Sigmoid colon (tissue), 7 donors: ENCODE results near the gene CDKL2. TPM values are rescaled to one million over a fixed set of nuclear protein-coding genes. Genes with fewer than 3 reads are reported as not detected.
"Not testable (repeated sequence)": the region's sequence is repeated elsewhere in the genome, so short reads cannot be mapped to it uniquely, and the experiment has no call there.

ENCODE experiments used
- DNase-seq: peaks from one replicate; pipeline ENCODE4 v3.0.0-alpha.2; 2019
- H3K27ac ChIP-seq, 4 donors: fragments of 200-600 bp; sonication (generic); one replicate each; pipeline ENCODE4 v1.5.1; 2016 to 2019; ENCODE audit warnings: mild to moderate bottlenecking in 1 of 4
- H3K27me3 ChIP-seq, 3 donors: fragments of 200-600 bp; sonication (generic); one replicate each; pipeline ENCODE4 v1.5.1; 2019; ENCODE audit warnings: mild to moderate bottlenecking in 1 of 3
- H3K36me3 ChIP-seq, 4 donors: fragments of 200-600 bp; sonication (generic); one replicate each; pipeline ENCODE4 v1.5.1; 2016 to 2019
- H3K4me1 ChIP-seq, 4 donors: fragments of 200-600 bp; sonication (generic); one replicate each; pipeline ENCODE4 v1.5.1; 2017 to 2019
- H3K4me3 ChIP-seq, 4 donors: fragments of 200-600 bp; sonication (generic); one replicate each; pipeline ENCODE4 v1.5.1; 2017 to 2019; ENCODE audit warnings: mild to moderate bottlenecking in 2 of 4, moderate library complexity in 1 of 4
- H3K9me3 ChIP-seq, 4 donors: fragments of 200-600 bp in 3 of 4; sonication (generic) in 3 of 4; one replicate each; pipeline versions ENCODE4 v1.5.1 to v1.6.1; 2013 to 2019
- EP300 ChIP-seq, 4 donors: sonication (generic); formaldehyde crosslinking; IDR thresholded peaks; one replicate each; pipeline ENCODE4 v1.6.1; 2017; ENCODE audit warnings: antibody characterized with exemption in 4 of 4
- POLR2A ChIP-seq, 2 donors: fragments of 450-650 bp; IDR thresholded peaks; one replicate each; pipeline ENCODE4 v1.6.1; 2016; ENCODE audit warnings: antibody characterized with exemption in 2 of 2, mild to moderate bottlenecking in 2 of 2, moderate library complexity in 2 of 2
- POLR2AphosphoS5 ChIP-seq, 4 donors: sonication (generic); formaldehyde crosslinking; IDR thresholded peaks; one replicate each; pipeline ENCODE4 v1.6.1; 2017; ENCODE audit warnings: antibody characterized with exemption in 4 of 4
- WGBS, 2 donors: extraction: QIAGEN DNeasy Blood & Tissue Kit; methylation state at CpG; one replicate each; pipeline ENCODE4 v1.1.7; 2013; 5-methylcytosine and 5-hydroxymethylcytosine counted together
- intact Hi-C: fragments of 100-400 bp; cut with DNase I; formaldehyde crosslinking; loops from one replicate; pipeline ENCODE4 v1.15.1; 2023
- polyA plus RNA-seq, 3 donors: library from polyadenylated mRNA; stranded (reverse); fragments of 200-250 nt; gene quantifications; one replicate each; pipeline ENCODE4 v1.2.3, GENCODE V29; 2013
- total RNA-seq, 4 donors: library from RNA; depleted of rRNA; stranded (reverse); fragments of >200 nt; gene quantifications; one replicate each; pipeline ENCODE4 v1.1.0, GENCODE V29; 2016
- TF ChIP-seq, protein P1 (sequence below), 4 experiments: fragments of 450-650 bp in 3 of 4; fragments of 200-600 bp in 1 of 4; IDR thresholded peaks; one replicate each; pipeline ENCODE4 v1.5.1; 2016 to 2019; ENCODE audit warnings: antibody characterized with exemption in 4 of 4, mild to moderate bottlenecking in 3 of 4, moderate library complexity in 2 of 4
- donor health status: healthy with polysubstance abuse.
- donor health status: Bipolar disorder and iron deficiency.
- donor health status: healthy.

The CDKL2 gene
- total and polyA plus RNA-seq, 7 donors = 0.42 to 11.9 (median 2.5) TPM; not detected in 2

DNA sequence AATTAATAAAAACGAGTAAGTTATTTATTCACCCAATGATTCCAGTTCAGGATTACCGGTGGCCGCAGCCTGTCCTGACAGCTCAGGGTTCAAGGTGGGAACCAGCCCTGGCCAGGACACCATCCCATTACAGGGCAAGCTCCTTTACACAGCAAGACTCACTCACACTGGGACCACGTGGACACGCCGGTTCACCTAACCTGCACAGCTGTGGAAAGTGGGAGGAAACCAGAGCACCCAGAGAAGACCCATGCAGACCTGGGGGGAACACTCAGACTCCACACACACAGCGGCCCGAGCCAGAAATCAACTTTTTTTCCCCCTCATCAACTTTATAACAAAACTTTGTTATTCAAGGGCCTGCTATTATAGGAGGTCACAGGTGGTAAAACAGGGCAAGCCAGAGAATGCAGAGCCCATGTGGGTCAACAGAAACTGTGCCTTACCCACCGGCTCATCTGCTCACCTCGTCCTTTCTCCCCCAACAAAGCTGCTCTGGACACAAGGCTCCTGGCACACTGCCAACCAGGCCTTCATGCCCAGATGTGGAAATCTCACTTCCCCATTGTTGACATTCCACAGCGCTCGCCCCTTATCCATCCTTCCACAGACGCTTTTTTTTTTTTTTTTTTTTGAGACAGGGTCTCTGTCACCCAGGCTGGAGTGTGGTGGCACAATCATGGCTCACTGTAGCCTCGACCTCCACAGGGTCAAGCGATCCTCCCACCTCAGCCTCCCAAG, 82.5 kb downstream of the CDKL2 start:
- TF ChIP-seq EP300 (IDR thresholded peaks at IDR 0.05) = no peak
- TF ChIP-seq POLR2AphosphoS5 (IDR thresholded peaks at IDR 0.05) = peak in 1 of 4 donors; percentile 9
- Histone ChIP-seq H3K27ac (no peak overlapping the region), H3K36me3 (peaks cover 0 to 15% (median 0%) of the 10 kb centered on the region in 4 donors), H3K4me1 (no peaks in the 10 kb centered on the region), H3K9me3 (no peaks in the 10 kb centered on the region), H3K4me3 (no peak overlapping the region), H3K27me3 (no peaks in the 10 kb centered on the region)
- peak; percentile 75 for DNase-seq
- WGBS, 2 donors = 81 to 83% methylated on average over 15 of the region's 15 CpGs
- intact Hi-C loops = no loop called here

DNA sequence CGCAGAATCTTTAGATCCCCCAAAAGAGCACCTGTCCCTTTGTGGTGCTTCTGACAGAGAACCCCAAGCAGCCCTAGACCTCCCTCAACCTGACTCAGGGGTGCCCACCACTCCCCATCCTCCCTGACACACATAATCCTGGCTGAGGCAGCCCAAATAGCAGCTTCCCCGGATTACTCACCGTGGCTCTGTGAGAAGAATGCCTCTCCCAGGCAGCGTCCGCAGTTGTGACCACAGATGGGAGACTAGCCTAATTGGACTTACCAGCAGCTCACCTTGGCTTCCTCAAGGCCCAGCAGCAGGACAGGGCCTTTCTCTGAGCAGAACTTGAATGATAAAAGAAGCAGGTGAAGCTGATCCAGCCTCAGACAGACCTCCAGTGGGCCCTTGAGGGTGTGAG, 84.8 kb downstream of the CDKL2 start:
- Histone ChIP-seq H3K9me3 (no peaks in the 10 kb centered on the region), H3K36me3 (peaks cover 0 to 15% (median 0%) of the 10 kb centered on the region in 4 donors), H3K27me3 (no peaks in the 10 kb centered on the region), H3K4me3 (no peak overlapping the region), H3K27ac (no peak overlapping the region), H3K4me1 (no peaks in the 10 kb centered on the region)
- WGBS, 2 donors = 93 to 97% methylated on average over 5 of the region's 5 CpGs
- no peak for TF ChIP-seq POLR2AphosphoS5 (IDR thresholded peaks at IDR 0.05)
- TF ChIP-seq EP300 (IDR thresholded peaks at IDR 0.05) = no peak
- no peak for TF ChIP-seq POLR2A (IDR thresholded peaks at IDR 0.05)
- TF ChIP-seq, protein P1, sequence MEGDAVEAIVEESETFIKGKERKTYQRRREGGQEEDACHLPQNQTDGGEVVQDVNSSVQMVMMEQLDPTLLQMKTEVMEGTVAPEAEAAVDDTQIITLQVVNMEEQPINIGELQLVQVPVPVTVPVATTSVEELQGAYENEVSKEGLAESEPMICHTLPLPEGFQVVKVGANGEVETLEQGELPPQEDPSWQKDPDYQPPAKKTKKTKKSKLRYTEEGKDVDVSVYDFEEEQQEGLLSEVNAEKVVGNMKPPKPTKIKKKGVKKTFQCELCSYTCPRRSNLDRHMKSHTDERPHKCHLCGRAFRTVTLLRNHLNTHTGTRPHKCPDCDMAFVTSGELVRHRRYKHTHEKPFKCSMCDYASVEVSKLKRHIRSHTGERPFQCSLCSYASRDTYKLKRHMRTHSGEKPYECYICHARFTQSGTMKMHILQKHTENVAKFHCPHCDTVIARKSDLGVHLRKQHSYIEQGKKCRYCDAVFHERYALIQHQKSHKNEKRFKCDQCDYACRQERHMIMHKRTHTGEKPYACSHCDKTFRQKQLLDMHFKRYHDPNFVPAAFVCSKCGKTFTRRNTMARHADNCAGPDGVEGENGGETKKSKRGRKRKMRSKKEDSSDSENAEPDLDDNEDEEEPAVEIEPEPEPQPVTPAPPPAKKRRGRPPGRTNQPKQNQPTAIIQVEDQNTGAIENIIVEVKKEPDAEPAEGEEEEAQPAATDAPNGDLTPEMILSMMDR (IDR thresholded peaks at IDR 0.05) = no peak
- intact Hi-C loops = no loop called here
- DNase-seq = no peak

DNA sequence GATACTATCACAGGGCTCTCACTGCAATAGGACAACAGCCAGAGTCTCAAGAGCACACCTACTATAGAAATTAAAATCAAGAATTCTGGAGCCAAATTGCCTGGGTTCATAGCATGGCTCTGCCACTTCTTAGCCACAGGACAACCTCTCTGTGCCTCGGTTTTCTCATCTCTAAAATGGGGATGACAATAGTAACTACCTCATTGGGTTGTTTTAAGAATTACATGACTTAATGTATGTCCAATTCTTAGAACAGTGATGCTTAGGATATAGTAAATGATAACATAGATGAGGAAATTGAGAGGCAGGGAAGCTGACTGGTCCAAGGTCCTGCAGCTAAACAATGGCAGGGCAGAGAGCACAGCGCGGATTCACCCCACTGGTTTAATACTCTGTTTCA, 85.5 kb downstream of the CDKL2 start:
- intact Hi-C loops = no loop called here
- no peak overlapping the region for H3K4me3 ChIP-seq
- H3K27ac ChIP-seq = no peak overlapping the region
- no peaks in the 10 kb centered on the region for H3K9me3 ChIP-seq
- H3K27me3 ChIP-seq = no peaks in the 10 kb centered on the region
- DNase-seq = no peak
- H3K36me3 ChIP-seq = peaks cover 0 to 15% (median 0%) of the 10 kb centered on the region in 4 donors
- no peaks in the 10 kb centered on the region for H3K4me1 ChIP-seq
- 96 to 97% methylated on average over 3 of the region's 3 CpGs for WGBS, 2 donors
- TF ChIP-seq POLR2A (IDR thresholded peaks at IDR 0.05) (no peak), EP300 (IDR thresholded peaks at IDR 0.05) (no peak)
- TF ChIP-seq, protein P1 (IDR thresholded peaks at IDR 0.05) = no peak

DNA sequence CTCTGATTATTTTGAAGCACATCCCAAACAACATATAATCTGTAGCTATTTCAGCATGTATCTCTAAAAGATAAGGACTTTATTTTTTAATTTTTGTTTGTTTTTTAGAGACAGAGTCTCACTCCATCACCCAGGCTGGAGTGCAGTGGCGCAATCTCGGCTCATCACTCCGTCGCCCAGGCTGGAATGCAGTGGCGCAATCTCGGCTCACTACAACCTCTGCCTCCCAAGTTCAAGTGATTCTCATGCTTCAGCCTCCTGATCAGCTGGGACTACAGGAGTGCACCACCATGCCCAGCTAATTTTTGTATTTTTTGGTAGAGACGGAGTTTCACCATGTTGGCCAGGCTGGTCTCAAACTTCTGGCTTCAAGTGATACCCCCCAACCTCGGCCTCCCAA, 86.1 kb downstream of the CDKL2 start:
- H3K4me3 ChIP-seq, H3K27ac ChIP-seq, DNase-seq, H3K4me1 ChIP-seq, H3K27me3 ChIP-seq, H3K9me3 ChIP-seq, intact Hi-C loops: not testable (repeated sequence)
- WGBS, 2 donors = 94 to 96% methylated on average over 8 of the region's 8 CpGs
- H3K36me3 ChIP-seq = peaks cover 0 to 15% (median 0%) of the 10 kb centered on the region in 4 donors

DNA sequence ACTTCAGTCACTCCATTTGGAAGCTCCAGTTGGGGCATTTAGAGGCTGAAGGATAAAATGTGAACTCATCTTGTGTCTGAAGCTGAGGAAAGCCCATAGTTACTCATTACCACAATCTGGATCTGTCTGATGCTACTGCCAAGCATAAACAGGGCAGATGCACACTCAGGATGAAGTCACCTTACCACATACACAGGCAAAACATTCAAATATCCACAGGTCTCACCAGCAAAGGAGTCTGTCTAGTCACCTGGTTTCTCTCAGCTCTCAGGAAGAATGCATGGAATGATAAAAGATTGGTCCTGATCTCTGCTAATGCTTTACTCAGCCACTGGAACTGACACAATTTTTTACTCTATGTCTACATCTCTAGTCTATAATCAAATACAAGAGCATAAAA, 87.5 kb downstream of the CDKL2 start:
- intact Hi-C loops = no loop called here
- DNase-seq = no peak
- Histone ChIP-seq H3K27ac (no peak overlapping the region), H3K4me1 (no peaks in the 10 kb centered on the region), H3K4me3 (no peak overlapping the region), H3K36me3 (peaks cover 0 to 15% (median 0%) of the 10 kb centered on the region in 4 donors), H3K9me3 (no peaks in the 10 kb centered on the region), H3K27me3 (no peaks in the 10 kb centered on the region)
- no peak for TF ChIP-seq EP300 (IDR thresholded peaks at IDR 0.05)
- no peak for TF ChIP-seq POLR2A (IDR thresholded peaks at IDR 0.05)
- TF ChIP-seq, protein P1 (IDR thresholded peaks at IDR 0.05) = no peak

DNA sequence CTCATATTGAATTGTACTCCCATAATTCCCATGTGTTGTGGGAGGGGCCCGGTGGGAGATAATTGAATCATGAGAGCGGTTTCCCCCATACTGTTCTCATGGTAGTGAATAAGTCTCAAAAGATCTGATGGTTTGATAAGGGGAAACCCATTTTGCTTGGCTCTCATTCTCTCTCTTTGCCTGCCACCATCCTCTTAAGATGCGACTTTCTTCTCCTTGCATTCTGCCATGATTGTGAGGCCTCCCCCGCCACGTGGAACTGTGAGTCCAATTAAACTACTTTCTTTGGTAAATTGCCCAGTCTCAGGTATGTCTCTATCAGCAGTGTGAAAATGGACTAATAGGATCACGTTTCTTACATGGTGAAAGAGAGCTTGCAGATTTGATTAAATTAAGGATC, 93.0 kb downstream of the CDKL2 start:
- H3K27me3 ChIP-seq, H3K27ac ChIP-seq, H3K4me3 ChIP-seq, H3K4me1 ChIP-seq, H3K9me3 ChIP-seq, DNase-seq, intact Hi-C loops: not testable (repeated sequence)
- 92 to 94% methylated on average over 6 of the region's 6 CpGs for WGBS, 2 donors
- H3K36me3 ChIP-seq = peaks cover 0 to 10% (median 4%) of the 10 kb centered on the region in 4 donors

DNA sequence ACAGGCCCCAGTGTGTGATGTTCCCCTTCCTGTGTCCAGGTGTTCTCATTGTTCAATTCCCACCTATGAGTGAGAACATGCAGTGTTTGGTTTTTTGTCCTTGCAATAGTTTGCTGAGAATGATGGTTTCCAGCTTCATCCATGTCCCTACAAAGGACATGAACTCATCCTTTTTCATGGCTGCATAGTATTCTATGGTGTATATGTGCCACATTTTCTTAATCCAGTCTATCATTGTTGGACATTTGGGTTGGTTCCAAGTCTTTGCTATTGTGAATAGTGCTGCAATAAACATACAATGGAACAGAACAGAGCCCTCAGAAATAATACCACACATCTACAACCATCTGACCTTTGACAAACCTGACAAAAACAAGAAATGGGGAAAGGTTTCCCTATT, 96.4 kb downstream of the CDKL2 start:
- H3K9me3 ChIP-seq, H3K27me3 ChIP-seq, H3K4me3 ChIP-seq, intact Hi-C loops, H3K27ac ChIP-seq, H3K4me1 ChIP-seq, DNase-seq: not testable (repeated sequence)
- H3K36me3 ChIP-seq = peaks cover 4 to 34% (median 17%) of the 10 kb centered on the region in 4 donors

DNA sequence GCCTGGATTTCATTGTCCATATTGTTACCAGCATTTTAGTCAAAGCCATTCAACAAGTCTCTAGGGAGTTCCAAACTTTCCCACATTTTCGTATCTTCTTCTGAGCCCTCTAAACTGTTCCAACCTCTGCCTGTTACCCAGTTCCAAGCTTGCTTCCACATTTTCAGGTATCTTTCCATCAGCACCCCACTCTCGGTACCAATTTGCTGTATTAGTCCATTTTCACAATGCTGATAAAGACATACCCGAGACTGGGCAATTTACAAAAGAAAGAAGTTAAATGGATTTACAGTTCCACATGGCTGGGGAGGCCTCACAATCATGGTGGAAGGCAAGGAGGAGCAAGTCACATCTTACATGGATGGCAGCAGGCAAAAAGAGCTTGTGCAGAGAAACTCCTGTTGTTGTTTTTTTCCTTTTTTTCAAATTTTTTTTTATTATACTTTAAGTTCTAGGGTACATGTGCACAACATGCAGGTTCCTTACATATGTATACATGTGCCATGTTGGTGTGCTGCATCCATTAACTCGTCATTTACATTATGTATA, 96.9 kb downstream of the CDKL2 start:
- DNase-seq, H3K4me3 ChIP-seq, intact Hi-C loops, H3K27me3 ChIP-seq, H3K27ac ChIP-seq, H3K9me3 ChIP-seq, H3K4me1 ChIP-seq: not testable (repeated sequence)
- H3K36me3 ChIP-seq = peaks cover 4 to 39% (median 19%) of the 10 kb centered on the region in 4 donors
- 95 to 97% methylated on average over 4 of the region's 4 CpGs for WGBS, 2 donors

DNA sequence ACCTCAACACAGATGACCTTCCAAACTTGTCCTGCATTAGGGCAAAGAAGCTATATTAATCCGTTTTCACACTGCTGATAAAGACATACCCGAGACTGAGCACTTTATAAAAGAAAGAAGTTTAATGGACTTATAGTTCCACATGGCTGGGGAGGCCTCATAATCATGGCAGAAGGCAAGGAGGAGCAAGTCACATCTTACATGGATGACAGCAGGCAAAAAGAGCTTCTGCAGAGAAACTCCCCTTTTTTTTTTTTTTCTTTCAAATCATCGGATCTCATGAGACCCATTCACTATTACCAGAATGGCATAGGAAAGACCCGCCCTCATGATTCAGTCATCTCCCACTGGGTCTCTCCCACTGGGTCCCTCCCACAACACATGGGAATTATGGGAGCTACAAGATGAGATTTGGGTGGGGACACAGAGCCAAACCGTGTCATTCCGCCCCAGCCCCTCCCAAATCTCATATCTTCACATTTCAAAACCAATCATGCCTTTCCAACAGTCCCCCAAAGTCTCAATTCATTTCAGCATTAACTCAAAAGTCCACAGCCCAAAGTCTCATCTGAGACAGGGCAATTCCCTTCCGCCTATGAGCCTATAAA, 98.7 kb downstream of the CDKL2 start:
- intact Hi-C loops, DNase-seq, H3K4me3 ChIP-seq, H3K27me3 ChIP-seq, H3K9me3 ChIP-seq, H3K4me1 ChIP-seq, H3K27ac ChIP-seq: not testable (repeated sequence)
- H3K36me3 ChIP-seq = peaks cover 12 to 57% (median 32%) of the 10 kb centered on the region in 4 donors
- whole genome bisulfite sequencing, 2 donors = 92 to 96% methylated on average over 7 of the region's 7 CpGs
